ENCODE results near the gene FRY.
A peak's percentile ranks its signal among the peaks of the same experiment; 100 is the strongest.

FRY gene

GRCh38 chr13:32300406-32300805 lies 268.8 kb downstream of the FRY start:
- no peak for TF ChIP-seq CTCF (IDR thresholded peaks at IDR 0.05; ENCODE audit: insufficient read depth, low read depth, low read length, missing control alignments)
- H3K4me3 ChIP-seq (ENCODE audit: low read depth, low read length): no peak overlapping the region
- no peak for DNase-seq (ENCODE audit: low read depth)

- no peak for TF ChIP-seq CTCF (IDR thresholded peaks at IDR 0.05; ENCODE audit: insufficient read depth, low read depth, low read length, missing control alignments)
- DNase-seq (ENCODE audit: low read depth): no peak
- H3K4me3 ChIP-seq (ENCODE audit: low read depth, low read length): no peak overlapping the region
These were observed 269.3 kb downstream of the FRY start for GRCh38 chr13:32300920-32301319.

GRCh38 chr13:32302461-32302860 lies 270.9 kb downstream of the FRY start:
- TF ChIP-seq CTCF (IDR thresholded peaks at IDR 0.05; ENCODE audit: insufficient read depth, low read depth, low read length, missing control alignments): no peak
- no peak overlapping the region for H3K4me3 ChIP-seq (ENCODE audit: low read depth, low read length)

GRCh38 chr13:32305646-32306045 lies 274.1 kb downstream of the FRY start:
- no peak for TF ChIP-seq CTCF (IDR thresholded peaks at IDR 0.05; ENCODE audit: insufficient read depth, low read depth, low read length, missing control alignments)
- no peak for DNase-seq (ENCODE audit: low read depth)
- no peak overlapping the region for H3K4me3 ChIP-seq (ENCODE audit: low read depth, low read length)

More at GRCh38 chr13:32302461-32302860, 270.9 kb downstream of the FRY start:
- DNase-seq (ENCODE audit: low read depth): no peak

GRCh38 chr13:32309312-32310133 lies 277.9 kb downstream of the FRY start:
- no peak for DNase-seq (ENCODE audit: low read depth)
- TF ChIP-seq CTCF (IDR thresholded peaks at IDR 0.05; ENCODE audit: insufficient read depth, low read depth, low read length, missing control alignments): no peak
- H3K4me3 ChIP-seq (ENCODE audit: low read depth, low read length): no peak overlapping the region

- peak; percentile 71 for DNase-seq (ENCODE audit: low read depth)
- peak; percentile 58 for TF ChIP-seq CTCF (IDR thresholded peaks at IDR 0.05; ENCODE audit: insufficient read depth, low read depth, low read length, missing control alignments)
- H3K4me3 ChIP-seq (ENCODE audit: low read depth, low read length): no peak overlapping the region
These were observed 278.6 kb downstream of the FRY start for GRCh38 chr13:32310134-32310706.
